ENCODE data around the gene ABTB2. TPM values are rescaled to one million over a fixed set of nuclear protein-coding genes. Genes with fewer than 3 reads are reported as not detected.

The ABTB2 gene
- total RNA-seq, 4 donors from 2014 or later: 5.0 to 44.1 (median 33.0) TPM

GRCh38 chr11:34205326-34206035, 152.3 kb downstream of the ABTB2 start:
- Histone ChIP-seq H3K36me3 (no peaks in the 10 kb centered on the region), H3K4me1 (no peaks in the 10 kb centered on the region)

GRCh38 chr11:34204396-34205279, 153.2 kb downstream of the ABTB2 start:
- TF ChIP-seq CTCF (IDR thresholded peaks at IDR 0.05): no peak
- TF ChIP-seq POLR2A (IDR thresholded peaks at IDR 0.05): no peak
- H3K9me3 ChIP-seq: no peaks in the 10 kb centered on the region
- H3K36me3 ChIP-seq: no peaks in the 10 kb centered on the region
- H3K27me3 ChIP-seq: no peaks in the 10 kb centered on the region
- DNase-seq: peak in 1 of 3 donors; percentile 68
- H3K4me1 ChIP-seq: no peaks in the 10 kb centered on the region
- no peak overlapping the region for H3K4me3 ChIP-seq
- no peak overlapping the region for H3K27ac ChIP-seq

More at GRCh38 chr11:34205326-34206035, 152.3 kb downstream of the ABTB2 start:
- TF ChIP-seq POLR2A (IDR thresholded peaks at IDR 0.05): no peak
- no peak for TF ChIP-seq CTCF (IDR thresholded peaks at IDR 0.05)
- Histone ChIP-seq H3K27me3 (no peaks in the 10 kb centered on the region), H3K9me3 (no peaks in the 10 kb centered on the region), H3K4me3 (no peak overlapping the region), H3K27ac (no peak overlapping the region)
- DNase-seq: no peak

GRCh38 chr11:34203377-34203871, 154.4 kb downstream of the ABTB2 start:
- H3K27me3 ChIP-seq: no peaks in the 10 kb centered on the region
- no peak for TF ChIP-seq CTCF (IDR thresholded peaks at IDR 0.05)
- no peak overlapping the region for H3K27ac ChIP-seq
- no peak overlapping the region for H3K4me3 ChIP-seq
- no peaks in the 10 kb centered on the region for H3K4me1 ChIP-seq
- no peak for DNase-seq
- H3K9me3 ChIP-seq: no peaks in the 10 kb centered on the region
- no peaks in the 10 kb centered on the region for H3K36me3 ChIP-seq

GRCh38 chr11:34201129-34201528, 156.7 kb downstream of the ABTB2 start:
- TF ChIP-seq CTCF (IDR thresholded peaks at IDR 0.05): no peak
- no peak for TF ChIP-seq POLR2A (IDR thresholded peaks at IDR 0.05)
- H3K27me3 ChIP-seq: no peaks in the 10 kb centered on the region
- no peaks in the 10 kb centered on the region for H3K36me3 ChIP-seq
- no peak for DNase-seq
- H3K27ac ChIP-seq: no peak overlapping the region
- H3K4me3 ChIP-seq: no peak overlapping the region
- H3K9me3 ChIP-seq: no peaks in the 10 kb centered on the region
- H3K4me1 ChIP-seq: no peaks in the 10 kb centered on the region

GRCh38 chr11:34199525-34199924, 158.3 kb downstream of the ABTB2 start:
- no peaks in the 10 kb centered on the region for H3K27me3 ChIP-seq
- no peak overlapping the region for H3K4me3 ChIP-seq
- DNase-seq: no peak
- no peaks in the 10 kb centered on the region for H3K4me1 ChIP-seq
- H3K36me3 ChIP-seq: no peaks in the 10 kb centered on the region
- no peak overlapping the region for H3K27ac ChIP-seq
- H3K9me3 ChIP-seq: no peaks in the 10 kb centered on the region
- TF ChIP-seq CTCF (IDR thresholded peaks at IDR 0.05) (no peak), POLR2A (IDR thresholded peaks at IDR 0.05) (no peak)

All from Peyer's patch (tissue), 4 donors.